ENCODE data around the gene SMIM10L1. TPM values are rescaled to one million over a fixed set of nuclear protein-coding genes. Genes with fewer than 3 reads are reported as not detected.

The SMIM10L1 gene
- total and polyA plus RNA-seq, 2 donors, result 9.6 to 16.9 TPM

DNA sequence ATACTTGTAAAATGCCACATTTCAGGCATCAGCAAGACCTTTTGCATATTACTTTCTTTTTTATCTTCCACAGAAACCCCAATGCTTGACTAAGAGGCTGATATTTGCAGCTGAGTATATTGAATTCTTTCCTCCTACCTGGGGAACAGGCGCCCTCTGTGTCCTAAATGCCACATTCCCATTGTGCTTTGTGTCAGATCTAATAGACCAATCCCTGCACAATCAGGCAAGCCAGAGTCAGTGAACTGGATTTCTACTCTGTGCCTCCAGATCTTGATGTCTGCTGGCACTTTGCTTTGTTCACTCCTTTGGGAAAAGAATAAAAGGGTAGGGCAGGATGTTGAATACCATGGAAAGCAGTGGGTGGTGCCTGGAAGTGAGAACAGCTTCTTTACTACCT, 38.1 kb downstream of the SMIM10L1 start:
- DNase-seq (ENCODE audit: low read depth in 6 of 9, low spot score in 9 of 9), result no peak
- no peaks in the 10 kb centered on the region for H3K27me3 ChIP-seq (ENCODE audit: control insufficient read depth in 2 of 2, insufficient read depth in 1 of 2, low read length in 1 of 2)
- H3K36me3 ChIP-seq (ENCODE audit: control insufficient read depth in 2 of 2, insufficient read depth in 2 of 2, low read length in 1 of 2), result no peaks in the 10 kb centered on the region
- no peak overlapping the region for H3K27ac ChIP-seq (ENCODE audit: low read depth in 1 of 2, low read length in 1 of 2)
- no peak overlapping the region for H3K4me3 ChIP-seq (ENCODE audit: low read length in 2 of 2)
- no peaks in the 10 kb centered on the region for H3K9me3 ChIP-seq (ENCODE audit: control insufficient read depth in 2 of 2, insufficient read depth in 1 of 2, low read length in 1 of 2)
- H3K4me1 ChIP-seq (ENCODE audit: control insufficient read depth in 2 of 2, insufficient read depth in 2 of 2, low read length in 2 of 2), result no peaks in the 10 kb centered on the region
- WGBS, result 94% methylated on average over 1 of the region's 1 CpG

Other genes with a start within 250 kb of the SMIM10L1 start
- gene PRH2, start 242.0 kb upstream of the SMIM10L1 start, total RNA-seq, result 0.80 TPM
- 1.1 TPM for gene PRH2, start 242.0 kb upstream of the SMIM10L1 start, polyA plus RNA-seq
- 1.0 TPM for gene TAS2R14, start 231.9 kb upstream of the SMIM10L1 start, total RNA-seq
- 5.3 TPM for gene TAS2R14, start 231.9 kb upstream of the SMIM10L1 start, polyA plus RNA-seq
- gene TAS2R50, start 184.3 kb upstream of the SMIM10L1 start, total RNA-seq, result 0.47 TPM
- not detected for gene TAS2R50, start 184.3 kb upstream of the SMIM10L1 start, polyA plus RNA-seq
- gene TAS2R20, start 172.9 kb upstream of the SMIM10L1 start, total RNA-seq, result 0.76 TPM
- 0.30 TPM for gene TAS2R20, start 172.9 kb upstream of the SMIM10L1 start, polyA plus RNA-seq
- 2.0 TPM for gene TAS2R19, start 148.6 kb upstream of the SMIM10L1 start, total RNA-seq
- gene TAS2R19, start 148.6 kb upstream of the SMIM10L1 start, polyA plus RNA-seq, result 1.6 TPM
- 2.0 TPM for gene TAS2R31, start 139.8 kb upstream of the SMIM10L1 start, total RNA-seq
- 0.75 TPM for gene TAS2R31, start 139.8 kb upstream of the SMIM10L1 start, polyA plus RNA-seq
- 0.61 TPM for gene TAS2R46, start 108.9 kb upstream of the SMIM10L1 start, total RNA-seq
- gene TAS2R46, start 108.9 kb upstream of the SMIM10L1 start, polyA plus RNA-seq, result 0.05 TPM
- 0.94 TPM for gene TAS2R43, start 78.9 kb upstream of the SMIM10L1 start, total RNA-seq
- gene TAS2R43, start 78.9 kb upstream of the SMIM10L1 start, polyA plus RNA-seq, result 0.14 TPM
- gene TAS2R30, start 36.5 kb upstream of the SMIM10L1 start, total RNA-seq, result 1.7 TPM
- gene TAS2R30, start 36.5 kb upstream of the SMIM10L1 start, polyA plus RNA-seq, result 0.14 TPM
- 0.09 TPM for gene TAS2R42, start 15.7 kb downstream of the SMIM10L1 start, total RNA-seq
- gene TAS2R42, start 15.7 kb downstream of the SMIM10L1 start, polyA plus RNA-seq, result 0.05 TPM
- gene PRB3, start 98.5 kb downstream of the SMIM10L1 start, total RNA-seq, result 0.66 TPM
- 2.4 TPM for gene PRB3, start 98.5 kb downstream of the SMIM10L1 start, polyA plus RNA-seq
- gene PRB4, start 139.2 kb downstream of the SMIM10L1 start, total RNA-seq, result 0.09 TPM
- 1.6 TPM for gene PRB4, start 139.2 kb downstream of the SMIM10L1 start, polyA plus RNA-seq
- gene PRB2, start 224.4 kb downstream of the SMIM10L1 start, total RNA-seq, result 0.05 TPM
- gene PRB2, start 224.4 kb downstream of the SMIM10L1 start, polyA plus RNA-seq, result 0.94 TPM